HG02623 (cell line): ENCODE data around the gene B3GALT6.
"Not testable (repeated sequence)": the region's sequence is repeated elsewhere in the genome, so short reads cannot be mapped to it uniquely, and the experiment has no call there.

ENCODE experiments used
- ATAC-seq: cut with Tn5 transposase; IDR thresholded peaks from one replicate; pipeline ENCODE4 v1.9.1; 2021; ENCODE audit warnings: moderate library complexity; ENCODE audit not compliant: unreplicated experiment

B3GALT6 gene

DNA sequence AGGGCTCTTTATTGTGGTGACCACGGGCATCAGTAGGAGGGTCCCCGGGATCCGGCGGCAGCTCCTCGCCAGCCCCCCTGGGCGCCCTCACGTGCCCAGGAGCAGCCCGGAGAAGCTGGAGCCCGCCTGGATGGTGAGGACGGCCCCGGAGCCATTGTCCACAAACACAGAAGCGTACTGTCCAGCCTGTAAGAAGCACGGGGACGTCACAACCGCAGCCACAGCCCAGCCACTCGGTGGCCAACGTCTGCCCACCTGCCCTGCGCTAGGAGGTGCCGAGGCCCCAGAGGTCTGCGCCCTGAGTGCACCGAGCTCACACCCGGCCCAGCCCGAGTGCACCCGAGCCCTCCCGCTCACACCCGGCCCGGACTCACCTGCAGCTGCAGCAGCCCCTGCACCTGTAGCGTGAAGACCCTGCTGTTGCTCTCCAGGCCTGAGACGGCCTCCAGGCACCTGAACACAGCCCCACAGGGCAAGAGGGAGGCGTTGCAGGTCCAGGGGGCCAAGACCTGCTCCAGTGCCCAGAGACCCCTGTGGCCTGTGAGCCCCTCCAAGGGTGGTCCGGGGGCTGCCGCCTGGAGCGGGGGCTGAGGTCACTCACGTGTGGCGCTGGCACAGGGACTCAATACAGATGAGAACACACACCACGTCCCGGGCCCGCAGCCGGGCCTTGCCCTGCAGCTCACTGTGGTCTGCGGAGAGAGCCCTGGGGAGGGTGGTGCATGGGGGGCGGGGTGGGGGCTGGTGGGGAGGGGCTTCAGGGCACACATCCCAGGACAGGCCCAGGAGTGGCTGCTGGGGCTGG is 10.6 kb downstream of the B3GALT6 start:
- ATAC-seq = no peak

DNA sequence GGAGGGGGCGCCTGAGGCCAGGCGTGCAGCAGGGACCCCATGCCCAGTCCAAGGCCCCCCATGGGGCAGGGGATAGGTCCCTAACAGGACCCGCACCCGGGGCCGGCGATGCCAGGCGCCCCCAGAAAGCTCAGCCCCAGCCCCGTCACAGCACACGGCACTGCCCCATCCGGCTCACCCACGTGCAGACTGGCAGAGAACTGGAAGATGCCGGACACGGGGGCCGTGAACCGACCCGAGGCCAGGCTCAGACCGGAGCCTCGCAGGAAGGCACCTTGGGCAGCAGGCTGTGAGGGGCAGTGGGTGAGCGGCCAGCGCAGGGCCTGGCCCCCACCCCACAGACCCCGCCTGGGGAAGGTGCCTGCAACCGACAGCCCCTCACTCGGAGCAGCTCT is 11.2 kb downstream of the B3GALT6 start:
- no peak for ATAC-seq

DNA sequence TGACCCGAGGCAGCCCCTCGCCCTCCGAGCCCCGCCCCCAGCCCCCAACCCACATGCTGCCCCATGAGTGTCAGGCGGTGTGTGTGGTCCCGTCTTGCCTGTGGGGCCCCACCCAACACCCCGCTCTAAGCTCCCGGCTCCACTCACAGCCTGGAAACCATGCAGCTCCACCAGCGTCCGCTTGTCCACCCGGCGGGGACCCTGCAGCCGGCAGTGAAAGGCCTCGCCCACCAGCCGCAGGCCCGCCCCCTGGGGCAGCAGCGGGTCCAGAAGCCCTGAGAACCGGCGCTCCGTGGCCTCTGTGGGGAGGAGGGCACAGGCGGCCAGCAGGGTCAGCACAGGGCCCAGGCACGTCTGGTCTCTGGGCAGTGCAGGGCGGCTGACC is 11.8 kb downstream of the B3GALT6 start:
- ATAC-seq = no peak

DNA sequence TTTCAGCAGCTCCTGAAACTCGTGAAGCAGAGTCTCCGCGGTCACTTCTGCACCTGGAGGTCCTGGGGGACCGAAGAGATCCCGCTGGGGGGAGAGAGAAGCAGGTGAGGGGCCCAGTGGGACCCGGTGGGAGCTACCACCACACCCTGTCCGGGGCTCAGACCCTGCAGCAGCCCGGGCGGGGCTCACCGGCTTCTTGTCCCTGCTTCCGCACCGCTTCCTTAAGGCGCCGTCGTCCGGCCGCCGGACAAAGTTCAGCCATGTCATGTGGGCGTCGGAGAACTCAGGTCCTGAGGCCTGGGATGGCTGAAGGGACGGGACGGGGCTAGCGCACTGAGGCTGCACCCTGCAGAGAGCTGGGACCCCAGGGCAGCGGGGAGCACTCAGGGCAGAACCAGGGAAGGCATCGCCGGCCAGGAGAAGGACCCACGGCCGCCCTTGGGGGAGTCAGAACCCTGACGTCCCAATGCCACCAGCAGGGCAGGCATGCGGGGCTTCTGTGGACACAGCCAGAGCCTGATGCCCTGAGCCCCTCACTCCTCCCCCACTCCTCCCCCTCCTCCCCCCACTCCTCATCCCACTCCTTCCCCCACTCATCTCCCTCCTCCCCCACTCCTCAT is 12.3 kb downstream of the B3GALT6 start:
- no peak for ATAC-seq

DNA sequence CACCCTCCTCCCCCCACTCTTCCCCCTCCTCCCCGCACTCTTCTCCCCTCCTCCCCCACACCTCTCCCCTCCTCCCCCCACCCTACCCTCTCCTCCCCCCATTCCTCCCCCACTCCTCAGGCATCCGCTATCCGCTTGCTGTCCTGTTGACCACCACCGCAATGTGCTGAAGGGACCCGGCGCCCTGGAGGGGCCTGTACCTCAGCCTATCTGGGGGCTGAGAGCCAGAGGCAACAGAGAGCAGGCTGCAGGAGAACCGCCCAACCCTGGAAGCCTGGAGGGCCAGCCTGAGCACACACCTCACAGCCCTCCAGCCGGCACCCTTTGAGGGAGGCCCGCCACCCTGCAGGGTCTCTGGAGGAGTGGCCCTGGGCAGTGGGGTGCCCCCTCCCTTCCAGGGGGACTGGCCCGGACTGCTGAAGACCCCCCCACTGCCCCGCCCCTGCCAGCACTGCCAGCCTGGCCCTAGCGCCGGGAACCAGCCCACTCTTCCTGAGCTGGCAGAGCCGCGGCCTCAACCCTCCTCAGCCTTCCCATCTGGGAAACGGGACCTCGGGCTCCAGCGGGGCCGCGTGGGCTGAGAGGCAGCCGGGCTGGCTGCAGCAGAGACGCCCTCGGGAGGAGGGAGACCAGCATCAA is 13.3 kb downstream of the B3GALT6 start:
- no peak for ATAC-seq

DNA sequence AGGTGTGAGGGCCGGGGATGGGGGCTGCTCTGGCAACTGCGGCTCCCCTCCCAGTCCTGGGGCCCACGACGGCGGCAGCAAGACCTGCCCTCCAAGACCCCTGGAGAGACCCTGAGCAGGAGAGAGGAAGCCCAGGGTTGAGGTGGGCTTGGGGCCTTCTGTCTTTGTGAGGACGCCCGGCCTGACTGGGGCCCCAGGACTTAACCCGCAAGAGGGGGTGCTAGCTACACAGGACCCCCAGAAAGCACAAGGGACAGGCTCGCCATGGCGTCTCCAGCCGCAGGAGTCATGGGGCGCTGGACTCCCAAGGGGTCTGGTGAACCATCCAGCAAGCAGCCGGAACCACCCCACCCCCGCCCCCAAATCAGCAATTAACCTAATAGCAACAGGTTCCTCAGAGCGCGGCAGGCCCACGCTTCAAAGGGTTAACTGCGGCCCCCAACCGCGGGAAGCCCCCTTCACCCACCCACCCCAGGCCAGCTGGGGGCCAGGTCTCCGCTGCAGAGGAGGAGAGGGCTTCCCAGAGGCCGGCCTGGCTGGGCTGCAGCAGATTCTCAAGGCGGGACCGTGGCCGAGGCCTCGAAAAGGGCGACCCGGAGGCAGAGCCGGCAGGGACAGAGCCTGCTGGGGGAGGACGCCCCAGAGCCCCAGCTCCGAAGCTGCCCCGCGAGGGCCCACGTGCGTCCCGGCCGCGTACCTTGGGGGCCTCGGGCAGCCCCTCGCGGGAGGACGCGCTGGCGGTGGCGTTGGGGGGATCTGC is 14.0 kb downstream of the B3GALT6 start:
- ATAC-seq = no peak

DNA sequence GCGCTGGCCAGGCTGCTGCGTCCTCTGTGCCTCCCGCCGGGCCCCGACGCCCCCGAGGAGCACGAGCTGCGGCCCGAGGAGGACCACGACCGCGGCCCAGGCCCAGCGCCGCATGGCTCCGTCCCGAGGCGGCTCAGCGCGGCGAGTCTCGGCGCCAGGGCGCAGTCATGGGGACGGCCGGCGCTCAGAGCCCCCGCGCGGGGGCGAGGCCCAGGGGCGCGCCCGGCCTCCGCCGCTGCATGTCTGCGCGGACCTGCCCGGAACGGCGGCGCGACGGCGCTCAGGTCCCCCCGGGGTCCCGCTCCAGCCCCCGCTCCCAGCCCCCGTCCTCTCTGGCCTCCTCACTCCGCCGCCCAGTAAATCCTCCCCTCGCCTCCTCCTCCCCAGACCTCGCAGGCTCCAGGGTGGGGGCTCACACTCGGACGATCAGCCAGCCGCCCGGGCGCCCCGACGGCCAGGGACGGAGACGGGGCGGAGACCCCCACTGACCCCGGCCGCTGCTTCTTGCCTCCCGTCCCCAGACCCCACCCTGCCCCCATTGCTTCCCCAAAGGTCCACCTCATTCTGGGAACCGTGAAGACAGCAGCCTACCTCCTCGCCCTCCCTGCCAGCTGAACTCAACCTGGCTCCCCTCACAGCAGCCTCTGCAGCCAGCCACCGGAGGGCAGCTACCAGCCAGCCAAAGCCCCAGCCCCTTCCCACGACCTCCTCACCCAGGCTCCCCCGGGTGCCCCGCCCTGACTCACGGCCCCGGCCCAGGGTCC is 14.7 kb downstream of the B3GALT6 start, which contains the start of gene C1QTNF12:
TSS of gene C1QTNF12 (minus strand) at position 146 of the 764 bp plus-strand sequence. CDS start at position 114, 32 bp downstream.
- no peak for ATAC-seq

DNA sequence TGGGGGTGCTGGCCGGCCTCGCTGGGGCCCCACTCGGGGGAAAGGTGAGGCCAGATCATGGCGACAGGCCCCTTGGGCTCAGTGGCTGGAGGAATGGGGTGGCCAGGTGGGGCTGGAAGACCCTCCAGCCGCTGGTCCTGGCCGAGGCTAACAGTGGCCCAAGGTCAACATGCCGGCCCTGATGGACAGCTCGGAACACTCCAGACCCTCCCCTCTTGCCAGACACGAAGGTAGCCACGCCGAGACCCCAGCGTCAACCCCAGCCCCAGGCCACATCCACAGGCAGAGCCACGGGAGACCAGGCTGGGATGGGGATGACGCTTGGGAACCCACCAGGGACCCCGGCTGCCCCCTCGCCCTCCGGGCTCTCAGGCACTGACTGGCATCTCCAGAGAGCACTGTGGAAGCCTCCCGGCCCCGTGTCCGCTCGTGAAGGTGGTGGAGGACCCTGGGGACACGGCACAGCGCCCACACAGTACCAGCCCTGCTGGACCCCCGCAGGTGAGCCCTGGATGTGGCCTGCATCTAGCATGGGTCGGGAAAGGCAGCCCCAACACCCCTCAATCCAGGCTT is 15.4 kb downstream of the B3GALT6 start:
- ATAC-seq = no peak

DNA sequence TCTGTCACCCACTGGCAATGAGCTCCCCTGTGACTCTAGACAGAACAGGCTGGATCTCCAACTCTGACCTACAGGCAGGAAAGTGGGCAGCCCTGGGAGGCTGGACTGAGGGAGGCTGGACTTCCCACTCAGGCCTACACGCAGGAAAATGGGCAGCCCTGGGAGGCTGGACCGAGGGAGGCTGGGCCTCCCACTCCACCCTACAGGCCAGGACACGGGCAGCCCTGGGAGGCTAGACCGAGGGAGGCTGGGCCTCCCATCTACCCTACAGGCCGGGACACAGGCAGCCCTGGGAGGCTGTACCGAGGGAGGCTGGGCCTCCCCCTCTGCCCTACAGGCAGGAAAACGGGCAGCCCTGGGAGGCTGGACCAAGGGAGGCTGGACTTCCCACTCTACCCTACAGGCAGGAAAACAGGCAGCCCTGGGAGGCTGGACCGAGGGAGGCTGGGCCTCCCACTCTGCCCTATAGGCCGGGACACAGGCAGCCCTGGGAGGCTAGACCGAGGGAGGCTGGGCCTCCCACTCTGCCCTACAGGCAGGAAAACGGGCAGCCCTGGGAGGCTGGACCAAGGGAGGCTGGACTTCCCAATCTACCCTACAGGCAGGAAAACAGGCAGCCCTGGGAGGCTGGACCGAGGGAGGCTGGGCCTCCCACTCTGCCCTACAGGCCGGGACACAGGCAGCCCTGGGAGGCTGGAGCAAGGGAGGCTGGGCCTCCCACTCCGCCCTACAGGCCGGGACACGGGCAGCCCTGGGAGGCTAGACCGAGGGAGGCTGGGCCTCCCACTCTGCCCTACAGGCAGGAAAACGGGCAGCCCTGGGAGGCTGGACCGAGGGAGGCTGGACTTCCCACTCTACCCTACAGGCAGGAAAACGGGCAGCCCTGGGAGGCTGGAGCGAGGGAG is 16.2 kb downstream of the B3GALT6 start:
- not testable (repeated sequence) for ATAC-seq

DNA sequence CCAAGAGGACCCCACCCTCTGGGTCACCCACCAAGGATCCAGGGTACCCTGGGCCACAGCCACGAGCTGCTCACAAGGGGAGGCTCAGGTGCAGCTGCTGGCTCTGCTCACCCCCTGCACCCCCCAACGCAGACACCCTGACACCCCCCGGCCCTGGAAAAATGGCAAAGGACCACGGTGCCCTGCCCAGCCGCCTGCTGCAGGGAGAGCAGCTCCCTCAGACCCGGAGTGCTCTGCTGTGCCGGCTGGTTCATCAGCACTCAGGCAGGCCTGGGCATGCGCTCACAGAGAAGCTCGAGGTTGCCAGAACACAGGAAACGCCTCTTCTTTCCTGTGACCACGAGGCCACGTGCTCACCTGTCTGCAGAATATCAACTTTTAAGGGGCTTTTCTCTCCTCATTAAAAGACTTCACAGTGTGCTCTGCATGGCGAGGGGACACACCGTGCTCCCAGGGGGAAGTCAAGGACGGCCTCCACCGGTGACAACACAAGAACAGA is 18.8 kb downstream of the B3GALT6 start:
- ATAC-seq = no peak

DNA sequence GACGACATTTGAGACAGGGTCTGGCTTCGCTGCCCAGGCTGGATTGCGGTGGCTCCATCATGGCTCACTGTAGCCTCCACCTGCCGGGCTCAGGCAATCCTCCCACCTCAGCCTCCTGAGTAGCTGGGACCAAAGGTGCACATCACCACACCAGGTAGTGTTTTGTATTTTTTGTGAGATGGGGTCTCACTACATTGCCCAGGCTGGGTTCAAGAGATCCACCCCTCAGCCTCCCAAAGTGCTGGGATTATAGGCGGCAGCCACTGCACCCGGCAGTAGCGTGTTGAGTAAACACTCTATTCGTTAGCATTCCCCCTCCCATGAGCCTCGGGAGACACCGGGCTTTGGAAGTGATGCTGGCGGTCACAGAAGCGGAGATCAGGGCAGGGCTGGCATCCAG is 21.3 kb downstream of the B3GALT6 start:
- no peak for ATAC-seq

DNA sequence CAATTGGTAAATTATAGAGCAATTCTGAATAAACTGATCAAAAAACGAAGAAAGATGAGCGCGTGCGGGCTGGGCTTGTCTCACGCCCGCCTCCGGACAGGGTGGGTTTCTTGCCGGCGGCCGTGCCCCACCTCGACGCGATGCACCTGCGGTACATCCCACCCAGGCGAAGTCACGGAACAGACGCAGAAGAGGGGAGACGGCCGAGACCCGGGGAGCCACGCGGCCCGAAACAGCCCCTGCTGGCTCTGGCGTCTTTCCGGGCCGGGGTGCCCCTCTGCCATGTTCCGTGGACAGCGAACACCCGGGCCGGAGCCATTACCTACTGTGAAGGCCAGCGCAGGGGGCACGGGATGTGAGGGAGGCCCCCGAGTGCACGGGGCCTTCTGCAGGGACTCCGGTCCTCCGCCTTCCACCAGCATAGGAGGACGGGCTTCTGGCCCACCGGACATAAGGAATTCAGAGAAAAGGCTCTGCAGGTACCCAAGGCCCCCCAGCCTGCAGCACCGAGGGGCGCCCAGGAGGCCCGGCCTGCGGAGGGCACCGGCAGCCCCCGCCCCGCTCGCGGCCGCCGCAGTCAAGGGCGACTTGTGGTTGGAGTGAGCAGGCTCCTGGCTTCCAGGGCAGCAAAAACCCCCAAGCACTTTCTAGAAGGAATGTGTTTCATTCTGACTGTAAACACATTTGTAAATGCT is 22.1 kb downstream of the B3GALT6 start:
- no peak for ATAC-seq

DNA sequence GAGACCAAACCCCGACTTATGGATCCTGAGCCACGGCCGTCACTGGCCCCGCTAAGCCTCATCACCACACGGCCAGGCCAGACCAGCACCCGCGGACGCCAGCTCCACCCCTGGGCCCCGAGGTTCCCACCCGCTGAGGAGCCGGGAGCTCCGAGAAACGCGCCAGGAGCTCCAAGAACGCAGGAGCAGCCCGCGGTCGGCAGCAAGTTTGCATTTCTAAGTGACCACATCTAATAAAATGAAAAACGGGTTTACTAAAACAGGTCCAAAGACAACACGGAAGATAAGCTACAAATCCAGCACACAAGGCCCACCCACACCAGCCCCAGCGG is 22.6 kb downstream of the B3GALT6 start:
- no peak for ATAC-seq

DNA sequence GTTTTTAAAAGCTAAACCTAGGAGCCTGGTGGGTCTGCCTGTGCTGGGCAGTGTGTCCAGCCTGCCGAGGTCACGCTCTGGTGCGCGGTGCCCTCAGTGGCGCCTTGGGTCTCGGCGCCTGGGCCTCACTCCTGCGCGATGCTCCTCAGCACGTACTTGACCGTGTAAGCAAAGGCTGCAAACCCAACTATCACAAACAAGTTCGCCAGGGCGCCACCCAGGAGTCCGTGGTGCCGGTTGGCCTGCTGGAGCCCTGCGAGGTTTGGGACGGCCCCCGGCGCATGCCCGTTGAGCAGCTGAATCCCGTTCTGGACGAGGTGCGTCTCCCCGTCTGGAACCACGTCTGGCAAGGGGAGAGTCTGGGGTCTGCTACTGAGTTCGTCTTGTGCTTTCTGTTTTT is 23.0 kb downstream of the B3GALT6 start:
- ATAC-seq = no peak

DNA sequence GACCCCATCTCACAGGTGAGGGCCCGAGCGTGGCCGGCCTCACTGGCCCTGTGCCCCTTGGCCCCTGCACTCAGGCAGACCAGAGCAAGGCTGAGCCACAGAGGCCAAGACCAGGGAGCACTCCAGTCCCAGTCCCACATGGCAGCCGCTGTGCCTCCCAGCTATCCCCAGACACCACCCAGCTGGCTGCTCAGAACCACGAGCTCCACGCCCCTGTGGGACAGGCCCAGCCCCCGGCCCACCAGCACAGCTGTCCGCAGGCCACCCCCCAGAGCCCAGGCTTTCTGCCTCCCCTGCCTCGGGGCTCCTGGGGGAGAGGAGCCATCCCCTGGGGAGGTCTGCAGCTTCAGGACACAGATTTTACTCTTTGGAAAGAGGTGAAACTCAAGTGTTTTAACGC is 23.6 kb downstream of the B3GALT6 start:
- no peak for ATAC-seq

DNA sequence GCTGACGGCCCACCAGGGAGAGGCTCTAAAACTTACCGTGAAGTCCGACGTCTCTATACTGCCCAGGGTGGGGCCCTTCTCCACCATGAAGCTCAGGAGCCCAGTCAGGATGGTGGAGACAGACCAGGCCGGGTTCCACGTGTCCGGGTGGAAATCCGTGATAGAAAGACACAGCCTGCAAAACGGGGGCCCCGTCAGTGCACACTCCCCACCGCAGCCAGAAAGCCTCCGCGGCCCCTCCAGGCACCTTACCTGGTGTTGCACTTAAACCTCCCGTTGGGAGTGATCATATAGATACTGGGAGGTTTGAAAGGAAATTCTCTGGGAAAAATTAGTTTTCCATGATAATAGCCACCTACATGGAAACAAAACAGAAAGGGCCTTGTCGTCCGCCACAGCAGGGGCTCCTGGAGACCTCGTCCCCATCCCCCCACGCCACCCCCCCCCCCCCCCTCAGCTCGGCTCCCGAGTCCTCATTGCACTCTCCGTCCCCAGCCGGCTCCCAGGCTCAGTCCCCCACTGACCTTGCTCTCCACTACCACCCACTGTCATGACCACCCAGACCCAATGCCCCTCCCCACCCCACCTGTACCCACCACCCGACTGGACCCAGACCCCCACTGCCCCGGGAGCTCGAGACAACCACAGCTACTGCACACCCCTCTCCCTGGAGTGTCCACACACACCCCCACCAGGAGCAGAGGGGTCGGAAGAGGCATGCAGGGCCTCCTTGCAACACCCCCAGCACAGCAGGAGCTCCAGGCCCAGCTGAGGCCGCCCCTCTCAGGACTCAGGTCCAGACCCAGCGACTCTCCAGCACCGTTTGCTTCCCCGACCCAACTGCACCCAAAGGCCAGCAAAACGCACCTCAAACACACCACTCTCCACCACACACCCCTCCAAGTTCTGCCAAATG is 25.2 kb downstream of the B3GALT6 start:
- no peak for ATAC-seq

DNA sequence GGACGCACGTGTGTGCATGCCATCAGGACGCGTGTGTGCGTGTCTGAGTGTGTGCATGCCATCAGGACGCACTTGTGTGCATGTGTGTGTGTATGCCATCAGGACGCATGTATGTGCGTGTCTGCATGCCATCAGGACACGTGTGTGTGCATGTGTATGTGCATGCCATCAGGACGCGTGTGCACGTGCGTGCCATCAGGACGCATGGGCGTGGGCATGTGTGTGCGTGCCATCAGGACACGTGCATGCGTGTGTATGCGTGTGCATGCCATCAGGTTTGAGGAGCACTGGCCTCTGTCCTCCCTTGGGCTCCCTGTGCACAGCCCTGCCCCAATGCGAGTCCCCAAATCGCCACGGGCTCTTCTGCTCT is 27.1 kb downstream of the B3GALT6 start:
- ATAC-seq = no peak

DNA sequence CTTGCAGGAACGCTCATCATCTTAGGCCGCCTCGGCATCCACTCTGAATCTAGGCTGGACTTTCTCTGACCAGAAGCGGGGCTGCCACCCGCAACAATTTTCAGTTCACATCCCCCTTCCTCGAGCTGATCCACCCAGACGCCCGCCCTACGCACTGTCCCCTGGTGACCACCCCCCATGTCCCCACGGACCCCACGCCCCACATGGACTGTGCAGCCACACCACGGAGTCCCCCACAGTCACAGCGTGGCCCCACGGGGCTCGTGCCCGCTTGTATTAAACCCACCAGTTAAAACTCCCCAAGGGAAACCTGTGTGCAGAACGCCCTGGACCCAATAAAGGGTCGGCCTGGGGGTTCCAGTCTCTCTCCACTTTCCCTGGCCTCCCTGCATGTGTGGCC is 27.5 kb downstream of the B3GALT6 start:
- no peak for ATAC-seq
